Activated CD8-positive, alpha-beta memory T cell treated with anti-CD3 and anti-CD28 coated beads, Interleukin-2, amount 10 ng/mL, durations not matched to agents 7 days and 5 days (primary cell): ENCODE data around the gene RWDD1. TPM values are rescaled to one million over a fixed set of nuclear protein-coding genes. Genes with fewer than 3 reads are reported as not detected.
A peak's percentile ranks its signal among the peaks of the same experiment; 100 is the strongest.

Experiments
- ATAC-seq: fragments of 150-1000 bp; cut with Tn5 transposase; one replicate; pipeline ENCODE4 v1.10.0; 2021; ENCODE audit warnings: moderate library complexity
- CTCF ChIA-PET: fragments of 350-600 bp; sonication (Branson Sonifier 250); formaldehyde crosslinking; loops from one replicate; lab custom pipeline; 2021; ENCODE audit warnings: antibody characterized with exemption; lab: Charles Lee
- DNase-seq: peaks from one replicate; pipeline ENCODE4 v3.0.0-alpha.2; 2020
- H3K27ac Mint-ChIP-seq: one replicate; pipeline ENCODE4 v1.8.0; 2021; ENCODE audit warnings: mild to moderate bottlenecking, mixed read lengths
- H3K27me3 Mint-ChIP-seq: one replicate; pipeline ENCODE4 v1.8.0; 2021; ENCODE audit warnings: mixed read lengths
- H3K36me3 Mint-ChIP-seq: one replicate; pipeline ENCODE4 v1.8.0; 2021; ENCODE audit warnings: mild to moderate bottlenecking, mixed read lengths
- H3K4me1 Mint-ChIP-seq: one replicate; pipeline ENCODE4 v1.8.0; 2021; ENCODE audit warnings: mixed read lengths
- H3K4me3 Mint-ChIP-seq: one replicate; pipeline ENCODE4 v1.8.0; 2021; ENCODE audit warnings: mild to moderate bottlenecking, moderate library complexity, mixed read lengths
- H3K9me3 Mint-ChIP-seq: one replicate; pipeline ENCODE4 v1.8.0; 2022; ENCODE audit warnings: low read depth, mixed read lengths
- total RNA-seq, 2 experiments: library from RNA; stranded (reverse); gene quantifications; one replicate each; pipeline ENCODE4 v1.2.3, GENCODE V29; 2021

RWDD1 gene
- total RNA-seq, 2 experiments from 2014 or later, result 39.9 to 44.2 TPM

GRCh38 chr6:116543149-116543548 is 28.2 kb upstream of the RWDD1 start:
- CTCF ChIA-PET, result no interaction called here
- no peak overlapping the region for H3K27ac Mint-ChIP-seq
- H3K36me3 Mint-ChIP-seq, result no peaks in the 10 kb centered on the region
- H3K4me3 Mint-ChIP-seq, result no peak overlapping the region
- H3K27me3 Mint-ChIP-seq, result peaks cover 53% of the 10 kb centered on the region
- no peaks in the 10 kb centered on the region for H3K9me3 Mint-ChIP-seq
- no peak for ATAC-seq
- DNase-seq, result no peak
- H3K4me1 Mint-ChIP-seq, result no peaks in the 10 kb centered on the region

- H3K9me3 Mint-ChIP-seq, result no peaks in the 10 kb centered on the region
- H3K27ac Mint-ChIP-seq, result no peak within 1 kb of the TSS
- DNase-seq, result no peak
- H3K4me1 Mint-ChIP-seq, result no peaks in the 10 kb centered on the region
- no peaks in the 10 kb centered on the region for H3K36me3 Mint-ChIP-seq
- H3K27me3 Mint-ChIP-seq, result peaks cover 45% of the 10 kb centered on the region
- ATAC-seq, result no peak
- CTCF ChIA-PET, result interaction anchor here (1.2 kb wide), 1 partner anchor 11 kb away, joined by 3 read pairs; no protein-coding TSS in a partner anchor
- H3K4me3 Mint-ChIP-seq, result no peak within 1 kb of the TSS
These were observed 25.7 kb upstream of the RWDD1 start, which contains the start of gene TRAPPC3L for GRCh38 chr6:116545651-116546050. Gene TRAPPC3L, minus strand, starts transcription at chr6:116545684. Its CDS starts 170 bp downstream, at chr6:116545514.

- Mint-ChIP-seq H3K4me3 (no peak overlapping the region), H3K9me3 (no peaks in the 10 kb centered on the region), H3K36me3 (no peaks in the 10 kb centered on the region), H3K4me1 (no peaks in the 10 kb centered on the region), H3K27me3 (peaks cover 45% of the 10 kb centered on the region), H3K27ac (no peak overlapping the region)
- DNase-seq (no peak), ATAC-seq (no peak)
- CTCF ChIA-PET, result interaction anchor here (1.5 kb wide), 1 partner anchor 12 kb away, joined by 5 read pairs; no protein-coding TSS in a partner anchor
These were observed 23.9 kb upstream of the RWDD1 start for GRCh38 chr6:116547358-116547757.

- DNase-seq (no peak), ATAC-seq (no peak)
- no peaks in the 10 kb centered on the region for H3K9me3 Mint-ChIP-seq
- no peak overlapping the region for H3K27ac Mint-ChIP-seq
- peaks cover 32% of the 10 kb centered on the region for H3K27me3 Mint-ChIP-seq
- CTCF ChIA-PET, result interaction anchor here (1.2 kb wide), 2 partner anchors 10 to 16 kb away, joined by 3 to 5 read pairs; no protein-coding TSS in a partner anchor
- no peaks in the 10 kb centered on the region for H3K4me1 Mint-ChIP-seq
- no peaks in the 10 kb centered on the region for H3K36me3 Mint-ChIP-seq
- no peak overlapping the region for H3K4me3 Mint-ChIP-seq
These were observed 20.5 kb upstream of the RWDD1 start for GRCh38 chr6:116550796-116551195.

- no peak for DNase-seq
- H3K27me3 Mint-ChIP-seq, result peaks cover 22% of the 10 kb centered on the region
- H3K4me1 Mint-ChIP-seq, result no peaks in the 10 kb centered on the region
- ATAC-seq, result no peak
- no peak within 1 kb of the TSS for H3K4me3 Mint-ChIP-seq
- no peak within 1 kb of the TSS for H3K27ac Mint-ChIP-seq
- no peaks in the 10 kb centered on the region for H3K36me3 Mint-ChIP-seq
- CTCF ChIA-PET, result interaction anchor here (1.1 to 1.6 kb wide), 3 partner anchors 10 to 285 kb away, joined by 3 to 5 read pairs (median 4); no protein-coding TSS in a partner anchor
- no peaks in the 10 kb centered on the region for H3K9me3 Mint-ChIP-seq
These were observed 17.9 kb upstream of the RWDD1 start, which contains the start of gene CALHM4 for GRCh38 chr6:116553451-116553850. Gene CALHM4, plus strand, starts transcription at chr6:116553751. Its CDS starts 43 bp downstream, at chr6:116553794.

GRCh38 chr6:116556065-116556464 is 15.2 kb upstream of the RWDD1 start:
- Mint-ChIP-seq H3K4me1 (no peaks in the 10 kb centered on the region), H3K27ac (no peak overlapping the region), H3K9me3 (no peaks in the 10 kb centered on the region), H3K27me3 (peaks cover 14% of the 10 kb centered on the region), H3K36me3 (no peaks in the 10 kb centered on the region), H3K4me3 (no peak overlapping the region)
- no peak for ATAC-seq
- DNase-seq, result no peak
- CTCF ChIA-PET, result no interaction called here

- CTCF ChIA-PET, result interaction anchor here (0.7 kb wide), 1 partner anchor 45 kb away, joined by 3 read pairs; no protein-coding TSS in a partner anchor
- peaks cover 11% of the 10 kb centered on the region for H3K27me3 Mint-ChIP-seq
- H3K36me3 Mint-ChIP-seq, result no peaks in the 10 kb centered on the region
- no peak overlapping the region for H3K27ac Mint-ChIP-seq
- ATAC-seq, result no peak
- no peak overlapping the region for H3K4me3 Mint-ChIP-seq
- H3K9me3 Mint-ChIP-seq, result no peaks in the 10 kb centered on the region
- H3K4me1 Mint-ChIP-seq, result peaks cover 1% of the 10 kb centered on the region
- DNase-seq, result no peak
These were observed 14.4 kb upstream of the RWDD1 start for GRCh38 chr6:116556814-116557415.

- no peaks in the 10 kb centered on the region for H3K36me3 Mint-ChIP-seq
- peaks cover 12% of the 10 kb centered on the region for H3K27me3 Mint-ChIP-seq
- peaks cover 1% of the 10 kb centered on the region for H3K4me1 Mint-ChIP-seq
- ATAC-seq (no peak), DNase-seq (no peak)
- no peak overlapping the region for H3K27ac Mint-ChIP-seq
- H3K4me3 Mint-ChIP-seq, result no peak overlapping the region
- CTCF ChIA-PET, result no interaction called here
- H3K9me3 Mint-ChIP-seq, result no peaks in the 10 kb centered on the region
These were observed 13.4 kb upstream of the RWDD1 start for GRCh38 chr6:116557893-116558292.

- Mint-ChIP-seq H3K9me3 (no peaks in the 10 kb centered on the region), H3K36me3 (no peaks in the 10 kb centered on the region), H3K4me3 (no peak overlapping the region), H3K4me1 (peaks cover 3% of the 10 kb centered on the region), H3K27me3 (peaks cover 16% of the 10 kb centered on the region), H3K27ac (no peak overlapping the region)
- DNase-seq (no peak), ATAC-seq (no peak)
- CTCF ChIA-PET, result interaction anchor here (1.2 to 4.3 kb wide), 16 partner anchors 11 to 343 kb away, joined by 3 to 27 read pairs (median 6); partner anchors contain the start of genes RWDD1 and TSPYL1
These were observed 11.2 kb upstream of the RWDD1 start for GRCh38 chr6:116560130-116560529.

GRCh38 chr6:116561377-116562018 is 9.8 kb upstream of the RWDD1 start:
- peak; percentile 72 for ATAC-seq
- Mint-ChIP-seq H3K4me3 (no peak overlapping the region), H3K36me3 (no peaks in the 10 kb centered on the region), H3K27ac (no peak overlapping the region), H3K4me1 (peaks cover 3% of the 10 kb centered on the region), H3K27me3 (peaks cover 20% of the 10 kb centered on the region), H3K9me3 (no peaks in the 10 kb centered on the region)
- peak; percentile 78 for DNase-seq
- CTCF ChIA-PET, result interaction anchor here (0.6 to 4.3 kb wide), 21 partner anchors 10 to 345 kb away, joined by 3 to 27 read pairs (median 5); partner anchors contain the start of genes RWDD1, TSPYL1 and TSPYL4

- Mint-ChIP-seq H3K27ac (no peak overlapping the region), H3K27me3 (peaks cover 20% of the 10 kb centered on the region), H3K36me3 (no peaks in the 10 kb centered on the region), H3K9me3 (no peaks in the 10 kb centered on the region), H3K4me1 (peaks cover 3% of the 10 kb centered on the region), H3K4me3 (no peak overlapping the region)
- ATAC-seq (no peak), DNase-seq (no peak)
- CTCF ChIA-PET, result interaction anchor here (0.9 to 4.3 kb wide), 6 partner anchors 9 to 344 kb away, joined by 3 to 27 read pairs (median 4); partner anchors contain the start of gene RWDD1
These were observed 9.3 kb upstream of the RWDD1 start for GRCh38 chr6:116562019-116562403.

- Mint-ChIP-seq H3K36me3 (no peaks in the 10 kb centered on the region), H3K4me3 (no peak overlapping the region), H3K4me1 (peaks cover 3% of the 10 kb centered on the region), H3K27me3 (peaks cover 20% of the 10 kb centered on the region), H3K9me3 (no peaks in the 10 kb centered on the region), H3K27ac (no peak overlapping the region)
- CTCF ChIA-PET, result interaction anchor here (0.9 to 4.3 kb wide), 12 partner anchors 8 to 345 kb away, joined by 3 to 27 read pairs (median 4); partner anchors contain the start of genes RWDD1 and TSPYL1
- ATAC-seq (no peak), DNase-seq (no peak)
These were observed 8.7 kb upstream of the RWDD1 start for GRCh38 chr6:116562614-116563013.

GRCh38 chr6:116563830-116564229 is 7.5 kb upstream of the RWDD1 start:
- Mint-ChIP-seq H3K36me3 (no peaks in the 10 kb centered on the region), H3K9me3 (no peaks in the 10 kb centered on the region), H3K27me3 (peaks cover 20% of the 10 kb centered on the region), H3K27ac (no peak overlapping the region), H3K4me3 (no peak overlapping the region), H3K4me1 (peaks cover 4% of the 10 kb centered on the region)
- ATAC-seq, result no peak
- CTCF ChIA-PET, result interaction anchor here (0.5 to 4.3 kb wide), 12 partner anchors 8 to 346 kb away, joined by 3 to 27 read pairs (median 4); partner anchors contain the start of genes RWDD1 and TSPYL1
- DNase-seq, result no peak
